GM12875 (cell line): ENCODE measurements around the gene SRC.

Experiments used
- H3K4me3 ChIP-seq: one replicate; pipeline ENCODE4 v1.5.1; 2011; ENCODE audit warnings: low read depth, low read length, control low read depth
- CTCF ChIP-seq: IDR thresholded peaks from 2 replicates; pipeline ENCODE4 v1.5.1; 2011; ENCODE audit warnings: low read depth, mild to moderate bottlenecking, control low read depth, inconsistent platforms, low read length, moderate library complexity, borderline replicate concordance; ENCODE audit not compliant: insufficient read depth

The SRC gene

GRCh38 chr20:37362231-37362792 lies 16.4 kb downstream of the SRC start:
- TF ChIP-seq CTCF = no peak

GRCh38 chr20:37362821-37363220 lies 16.9 kb downstream of the SRC start:
- no peak for TF ChIP-seq CTCF
- H3K4me3 ChIP-seq = no peak overlapping the region

More at GRCh38 chr20:37362231-37362792, 16.4 kb downstream of the SRC start:
- no peak overlapping the region for H3K4me3 ChIP-seq

GRCh38 chr20:37363221-37364012 lies 17.5 kb downstream of the SRC start:
- no peak overlapping the region for H3K4me3 ChIP-seq
- no peak for TF ChIP-seq CTCF

- no peak overlapping the region for H3K4me3 ChIP-seq
- no peak for TF ChIP-seq CTCF
Observed at GRCh38 chr20:37364013-37364926, 18.3 kb downstream of the SRC start.

- no peak overlapping the region for H3K4me3 ChIP-seq
- peak; percentile 31; the same call in 1 of the 2 replicates for TF ChIP-seq CTCF
Observed at GRCh38 chr20:37364927-37365272, 19.0 kb downstream of the SRC start.

- H3K4me3 ChIP-seq = no peak overlapping the region
- no peak for TF ChIP-seq CTCF
Observed at GRCh38 chr20:37365760-37366638, 20.1 kb downstream of the SRC start.
